GM19043 (cell line): Measurements from ENCODE around the gene FGGY.
A peak's percentile ranks its signal among the peaks of the same experiment; 100 is the strongest.
"Not testable (repeated sequence)": the region's sequence is repeated elsewhere in the genome, so short reads cannot be mapped to it uniquely, and the experiment has no call there.

Experiments used
- ATAC-seq: cut with Tn5 transposase; IDR thresholded peaks from one replicate; pipeline ENCODE4 v1.9.1; 2021; ENCODE audit warnings: low read depth; ENCODE audit not compliant: unreplicated experiment

The FGGY gene

DNA sequence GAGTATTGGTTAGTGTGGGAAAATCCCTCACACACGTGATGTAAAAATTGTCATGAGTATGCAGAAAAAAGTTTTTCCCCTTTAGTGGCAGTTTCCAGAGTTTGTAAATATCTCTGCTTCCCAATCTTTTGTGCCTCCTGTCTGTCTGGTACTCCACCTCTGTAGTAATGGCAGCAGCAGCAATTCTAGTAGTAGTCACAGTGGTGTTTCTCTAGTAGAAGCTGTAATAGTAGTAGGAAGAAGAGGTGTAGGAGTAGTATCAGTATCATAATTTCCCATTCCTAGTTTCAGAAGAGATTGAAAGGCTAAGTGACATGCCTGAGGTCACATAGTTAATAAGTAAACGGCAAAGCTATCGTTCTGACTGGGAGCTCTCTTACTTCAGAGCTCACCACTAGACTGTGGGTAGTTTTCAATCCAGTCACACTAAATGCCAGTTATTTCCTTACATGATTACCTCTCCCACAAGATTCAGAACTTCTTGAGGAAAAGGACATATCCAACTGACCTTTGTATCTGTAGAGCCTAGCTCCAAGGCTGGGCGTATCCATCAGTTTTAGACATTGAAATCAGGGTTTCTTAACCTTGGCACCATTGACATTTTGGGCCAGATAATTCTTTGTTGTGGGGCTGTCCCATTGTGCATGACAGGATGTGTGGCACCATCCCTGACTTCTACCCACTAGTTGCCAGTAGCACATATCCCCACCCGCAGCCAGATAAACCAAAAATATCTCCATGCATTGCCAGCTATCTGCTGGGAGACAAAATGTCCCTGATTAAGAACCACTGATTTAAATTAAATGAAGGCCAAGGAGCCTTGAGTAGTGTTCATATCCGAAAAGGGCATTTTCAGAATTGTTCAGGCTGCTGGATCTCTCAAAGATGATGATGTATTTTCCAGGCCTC lies 135.9 kb downstream of the FGGY start:
- peak; percentile 98 for ATAC-seq

GRCh38 chr1:59433440-59433813 lies 136.5 kb downstream of the FGGY start:
- no peak for ATAC-seq

GRCh38 chr1:59434336-59434735 lies 137.4 kb downstream of the FGGY start:
- no peak for ATAC-seq

GRCh38 chr1:59436637-59437036 lies 139.7 kb downstream of the FGGY start:
- ATAC-seq = no peak

DNA sequence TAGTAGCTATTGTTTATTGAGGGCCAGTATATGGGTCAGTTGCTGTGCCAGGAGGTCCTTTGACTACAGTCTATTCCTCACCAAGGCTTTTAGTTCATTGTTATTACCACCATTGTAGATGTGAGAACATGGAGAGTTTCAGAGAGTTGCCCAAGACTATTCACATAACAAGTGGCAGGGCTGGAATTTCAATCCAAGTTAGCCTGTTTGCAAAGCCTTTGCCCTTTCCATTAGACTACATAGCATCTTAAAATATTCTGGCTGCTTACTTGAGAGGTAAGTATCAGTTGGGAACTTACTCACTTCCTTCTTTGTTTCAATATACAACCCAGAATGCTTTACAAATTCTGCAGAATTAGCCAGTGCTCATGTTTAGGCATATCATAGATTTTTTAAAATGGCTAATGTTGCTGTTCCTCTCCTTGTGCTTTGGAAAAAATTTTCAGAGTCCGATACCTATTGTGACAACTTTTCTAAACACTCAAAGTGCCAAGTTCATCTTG lies 141.2 kb downstream of the FGGY start:
- no peak for ATAC-seq

GRCh38 chr1:59442492-59442891 lies 145.6 kb downstream of the FGGY start:
- ATAC-seq = no peak

DNA sequence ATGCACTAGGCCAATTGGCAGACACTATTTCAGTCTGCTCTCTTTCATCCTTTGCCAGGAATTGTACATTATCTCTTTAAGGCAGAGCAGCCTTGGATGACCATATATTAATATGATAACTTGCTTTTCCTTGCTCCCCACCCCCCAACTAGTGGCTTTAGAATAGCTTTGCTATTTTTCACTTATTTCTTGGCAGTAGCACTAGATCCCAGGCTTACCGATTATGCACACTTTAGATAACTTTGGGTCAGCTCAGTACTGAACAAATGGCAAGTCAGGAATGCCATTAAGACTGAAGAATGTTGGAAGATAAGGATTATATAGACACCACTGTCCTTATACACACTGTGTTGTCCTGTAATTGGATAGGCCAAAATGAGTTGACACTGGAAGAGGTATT lies 146.4 kb downstream of the FGGY start:
- ATAC-seq = no peak

DNA sequence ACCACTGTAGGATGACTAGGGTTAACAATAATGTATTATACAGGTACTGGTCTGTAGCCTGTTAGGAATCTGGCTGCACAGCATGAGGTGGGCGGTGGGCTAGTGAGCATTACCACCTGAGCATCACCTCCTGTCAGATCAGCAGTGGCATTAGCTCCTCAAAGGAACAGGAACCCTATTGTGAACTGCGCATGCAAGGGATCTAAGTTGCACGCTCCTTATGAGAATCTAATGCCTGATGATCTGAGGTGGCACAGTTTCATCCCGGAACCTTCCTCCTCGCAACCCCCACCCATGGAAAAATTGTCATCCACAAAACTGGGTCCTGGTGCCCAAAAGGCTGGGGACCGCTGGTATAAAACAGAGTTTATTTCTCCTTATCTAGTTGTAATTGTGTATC lies 147.6 kb downstream of the FGGY start:
- no peak for ATAC-seq

DNA sequence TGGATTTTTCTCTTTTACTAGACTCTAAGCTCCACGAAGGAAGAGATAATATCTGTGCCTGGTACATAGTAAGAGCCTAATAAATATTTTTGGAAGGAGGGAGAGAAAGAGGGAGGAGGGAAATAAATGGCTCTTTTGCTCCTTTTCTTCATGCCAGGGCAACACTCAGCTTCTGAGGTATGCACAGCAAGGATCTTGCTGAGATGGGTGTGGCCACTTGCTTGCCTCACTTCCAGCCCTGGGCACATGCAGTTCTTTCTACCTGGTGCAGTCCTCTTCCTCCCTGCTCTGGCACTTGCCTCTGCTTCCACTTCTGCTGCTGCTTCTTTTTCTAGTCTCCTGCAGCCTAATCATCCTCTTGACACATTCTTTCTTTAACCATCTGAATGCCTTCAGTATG lies 148.1 kb downstream of the FGGY start:
- ATAC-seq = no peak

GRCh38 chr1:59446257-59446901 lies 149.5 kb downstream of the FGGY start:
- ATAC-seq = no peak

DNA sequence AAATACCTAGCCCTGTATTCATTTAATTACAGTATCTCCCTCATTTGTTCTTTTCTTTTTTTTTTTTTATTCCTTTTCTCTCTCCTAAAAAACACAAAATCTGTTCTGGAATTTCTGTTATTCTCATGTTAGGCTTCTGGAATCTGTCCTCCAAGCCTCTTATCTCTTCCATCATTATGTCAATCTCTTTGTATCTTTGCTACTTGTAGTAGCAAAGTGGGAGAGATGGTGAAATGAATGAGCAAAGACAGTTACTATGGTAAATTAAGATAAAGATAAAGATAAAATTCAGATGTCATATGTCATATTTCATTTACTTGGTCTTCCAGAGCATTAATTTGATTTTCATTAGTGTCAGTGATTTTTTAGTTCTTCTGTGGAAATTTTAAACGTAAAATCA lies 155.1 kb downstream of the FGGY start:
- no peak for ATAC-seq

DNA sequence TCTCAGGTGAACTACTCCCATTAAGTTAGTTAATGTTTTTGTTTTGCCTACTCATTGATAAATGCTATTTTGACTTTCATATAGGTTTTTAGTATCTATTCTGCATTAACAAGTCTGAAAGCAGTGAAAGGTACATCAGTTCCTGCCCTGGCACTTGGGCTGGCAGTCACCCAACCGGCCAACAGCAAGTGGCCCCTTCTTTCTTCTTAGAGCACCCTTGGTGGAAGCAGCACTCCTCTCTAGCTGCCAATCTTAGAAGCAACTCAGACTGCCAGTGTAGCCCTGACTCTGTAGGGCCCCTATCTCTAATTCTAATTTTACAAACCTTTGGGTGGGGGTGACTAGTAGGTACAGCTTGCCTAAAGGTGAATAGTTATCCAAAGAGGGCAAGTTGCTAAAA lies 155.7 kb downstream of the FGGY start:
- ATAC-seq = no peak

DNA sequence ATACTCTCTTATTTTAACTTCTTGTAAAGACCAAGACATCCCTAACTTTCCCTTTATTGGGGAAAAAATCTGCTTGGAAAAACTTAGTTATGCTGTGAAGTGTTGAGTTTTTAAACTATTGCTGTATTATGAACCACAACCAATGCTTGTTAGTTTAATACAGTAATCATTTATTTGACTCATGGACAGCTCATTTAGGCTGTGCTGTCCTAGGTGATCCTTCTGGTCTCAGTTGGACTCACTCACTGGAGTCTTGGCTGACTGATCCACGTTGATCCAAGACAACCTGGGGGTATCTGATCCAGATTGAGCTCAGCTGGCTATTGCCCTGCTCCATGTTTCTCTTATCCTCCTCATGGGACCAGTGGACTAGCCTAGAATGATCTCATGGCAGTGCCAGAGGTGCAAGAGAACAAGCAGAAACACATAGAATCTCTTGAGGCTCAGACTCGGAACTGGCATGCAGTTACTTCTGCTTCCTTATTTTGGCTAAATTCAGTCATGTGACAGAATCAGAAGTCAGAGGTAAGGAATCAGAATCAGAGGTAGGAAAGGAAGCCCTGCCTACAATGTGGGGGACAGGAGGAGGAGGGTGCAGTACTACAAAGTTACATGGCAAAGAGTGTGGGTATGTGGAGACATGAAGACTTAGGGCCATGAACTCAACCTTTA lies 156.5 kb downstream of the FGGY start:
- no peak for ATAC-seq

GRCh38 chr1:59455206-59455605 lies 158.3 kb downstream of the FGGY start:
- no peak for ATAC-seq

DNA sequence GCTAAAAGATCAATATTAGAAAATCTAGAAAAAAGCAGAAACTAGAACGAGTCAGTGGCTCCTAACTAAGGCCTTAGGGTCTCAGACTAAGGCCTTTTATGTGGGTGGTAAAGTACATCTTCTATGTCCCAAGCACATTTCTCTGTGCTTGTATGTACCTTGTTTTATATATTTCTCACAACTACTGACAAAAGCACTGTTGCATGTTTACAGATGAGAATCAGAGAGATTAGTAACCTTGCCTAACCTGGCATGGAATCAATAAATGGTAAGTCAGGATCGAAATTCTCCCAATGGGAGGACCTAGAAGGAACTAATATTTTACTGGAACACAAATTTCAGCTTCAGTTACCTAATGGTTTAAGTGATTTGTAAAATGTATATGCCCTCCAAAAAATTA lies 160.9 kb downstream of the FGGY start:
- ATAC-seq = no peak

DNA sequence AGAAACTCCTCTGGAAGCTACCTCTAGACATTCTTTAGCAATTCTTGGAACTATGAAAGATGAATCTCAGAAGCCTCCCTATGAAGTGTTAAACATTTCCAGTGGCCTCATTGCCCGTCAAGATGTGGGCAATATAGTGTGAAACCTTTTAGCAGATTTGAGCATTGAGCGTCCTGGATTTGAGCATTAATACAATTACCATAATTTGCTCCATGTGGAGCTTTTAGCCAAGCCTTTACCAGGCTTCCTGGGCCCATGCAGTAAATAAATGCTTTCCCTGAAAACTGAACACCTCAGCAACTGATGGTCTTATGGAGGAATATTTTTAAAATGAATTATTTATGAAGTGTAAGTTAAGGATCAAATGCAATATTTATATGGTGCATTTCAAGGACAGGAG lies 162.0 kb downstream of the FGGY start:
- ATAC-seq = no peak

DNA sequence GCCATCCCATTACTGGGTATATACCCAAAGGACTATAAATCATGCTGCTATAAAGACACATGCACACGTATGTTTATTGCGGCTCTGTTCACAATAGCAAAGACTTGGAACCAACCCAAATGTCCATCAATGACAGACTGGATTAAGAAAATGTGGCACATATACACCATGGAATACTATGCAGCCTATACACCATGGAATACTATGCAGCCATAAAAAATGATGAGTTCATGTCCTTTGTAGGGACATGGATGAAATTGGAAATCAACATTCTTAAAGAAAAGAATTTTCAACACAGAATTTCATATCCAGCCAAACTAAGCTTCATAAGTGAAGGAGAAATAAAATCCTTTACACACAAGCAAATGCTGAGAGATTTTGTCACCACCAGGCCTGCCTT lies 166.0 kb downstream of the FGGY start:
- ATAC-seq = not testable (repeated sequence)

DNA sequence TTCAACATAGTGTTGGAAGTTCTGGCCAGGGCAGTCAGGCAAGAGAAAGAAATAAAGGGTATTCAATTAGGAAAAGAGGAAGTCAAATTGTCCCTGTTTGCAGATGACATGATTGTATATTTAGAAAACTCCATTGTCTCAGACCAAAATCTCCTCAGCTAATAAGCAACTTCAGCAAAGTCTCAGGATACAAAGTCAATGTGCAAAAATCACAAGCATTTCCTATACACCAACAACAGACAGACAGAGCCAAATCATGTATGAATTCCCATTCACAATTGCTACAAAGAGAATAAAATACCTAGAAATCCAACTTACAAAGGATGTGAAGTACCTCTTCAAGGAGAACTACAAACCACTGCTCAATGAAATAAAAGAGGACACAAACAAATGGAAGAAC lies 168.6 kb downstream of the FGGY start:
- ATAC-seq = not testable (repeated sequence)

DNA sequence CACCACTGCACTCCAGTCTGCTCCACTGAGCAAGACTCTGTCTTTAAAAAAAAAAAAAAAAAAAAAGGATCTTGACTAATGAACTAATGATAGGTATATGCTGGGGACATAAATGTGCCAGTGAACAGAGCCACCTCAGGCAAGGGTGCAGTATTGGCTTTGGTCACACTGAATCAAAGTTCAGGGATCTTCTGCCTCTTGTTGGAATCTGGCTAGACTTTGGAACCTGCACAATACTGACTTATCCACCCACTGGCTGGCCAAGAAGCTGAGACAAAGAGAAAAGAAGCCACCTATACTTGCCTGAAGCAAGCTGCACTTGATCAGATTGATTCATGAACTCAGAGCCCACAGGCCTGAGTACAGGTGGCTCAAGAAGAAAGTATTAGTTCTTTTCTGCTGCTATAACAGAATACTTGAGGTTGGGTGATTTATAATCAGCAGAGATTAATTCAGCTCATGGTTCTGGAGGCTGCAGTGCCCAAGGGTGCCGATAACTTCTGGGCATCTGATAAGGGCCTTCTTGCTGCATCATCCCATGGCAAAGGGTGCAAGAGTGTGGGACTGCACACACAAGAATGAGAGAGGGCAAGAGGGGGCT lies 172.0 kb downstream of the FGGY start:
- ATAC-seq = no peak

GRCh38 chr1:59471991-59472570 lies 175.2 kb downstream of the FGGY start:
- ATAC-seq = not testable (repeated sequence)

GRCh38 chr1:59473831-59474230 lies 176.9 kb downstream of the FGGY start:
- ATAC-seq = no peak
